Subcutaneous abdominal adipose tissue (tissue), 5 donors: ENCODE data around the gene SLC25A52.
"Not testable (repeated sequence)": the region's sequence is repeated elsewhere in the genome, so short reads cannot be mapped to it uniquely, and the experiment has no call there.

Experiments
- H3K27ac ChIP-seq: one replicate; pipeline ENCODE4 v1.7.0; 2013; ENCODE audit warnings: low read depth, mild to moderate bottlenecking, inconsistent platforms, low read length, moderate library complexity
- H3K27me3 ChIP-seq, 5 donors: one replicate each; pipeline ENCODE4 v1.7.0; 2013; ENCODE audit warnings: low read length in 5 of 5, inconsistent platforms in 1 of 5; ENCODE audit not compliant: control insufficient read depth in 5 of 5, insufficient read depth in 4 of 5
- H3K36me3 ChIP-seq, 5 donors: one replicate each; pipeline ENCODE4 v1.7.0; 2013; ENCODE audit warnings: low read length in 5 of 5; ENCODE audit not compliant: control insufficient read depth in 5 of 5, insufficient read depth in 5 of 5
- H3K4me1 ChIP-seq, 5 donors: one replicate each; pipeline ENCODE4 v1.7.0; 2013; ENCODE audit warnings: low read length in 5 of 5, mild to moderate bottlenecking in 3 of 5, moderate library complexity in 1 of 5; ENCODE audit not compliant: control insufficient read depth in 5 of 5, insufficient read depth in 5 of 5
- H3K4me3 ChIP-seq, 5 donors: one replicate each; pipeline ENCODE4 v1.7.0; 2013; ENCODE audit warnings: low read length in 5 of 5, low read depth in 1 of 5
- H3K9ac ChIP-seq, 5 donors: one replicate each; pipeline ENCODE4 v1.7.0; 2013; ENCODE audit warnings: low read length in 5 of 5, mild to moderate bottlenecking in 4 of 5, moderate library complexity in 3 of 5
- H3K9me3 ChIP-seq, 5 donors: one replicate each; pipeline ENCODE4 v1.7.0; 2013; ENCODE audit warnings: low read length in 5 of 5; ENCODE audit not compliant: control insufficient read depth in 5 of 5
- donor health status: healthy.
- donor health status: healthy.
- donor health status: healthy.
- donor health status: healthy.
- donor health status: healthy.

The SLC25A52 gene, protein sequence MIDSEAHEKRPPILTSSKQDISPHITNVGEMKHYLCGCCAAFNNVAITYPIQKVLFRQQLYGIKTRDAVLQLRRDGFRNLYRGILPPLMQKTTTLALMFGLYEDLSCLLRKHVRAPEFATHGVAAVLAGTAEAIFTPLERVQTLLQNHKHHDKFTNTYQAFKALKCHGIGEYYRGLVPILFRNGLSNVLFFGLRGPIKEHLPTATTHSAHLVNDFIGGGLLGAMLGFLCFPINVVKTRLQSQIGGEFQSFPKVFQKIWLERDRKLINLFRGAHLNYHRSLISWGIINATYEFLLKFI

DNA sequence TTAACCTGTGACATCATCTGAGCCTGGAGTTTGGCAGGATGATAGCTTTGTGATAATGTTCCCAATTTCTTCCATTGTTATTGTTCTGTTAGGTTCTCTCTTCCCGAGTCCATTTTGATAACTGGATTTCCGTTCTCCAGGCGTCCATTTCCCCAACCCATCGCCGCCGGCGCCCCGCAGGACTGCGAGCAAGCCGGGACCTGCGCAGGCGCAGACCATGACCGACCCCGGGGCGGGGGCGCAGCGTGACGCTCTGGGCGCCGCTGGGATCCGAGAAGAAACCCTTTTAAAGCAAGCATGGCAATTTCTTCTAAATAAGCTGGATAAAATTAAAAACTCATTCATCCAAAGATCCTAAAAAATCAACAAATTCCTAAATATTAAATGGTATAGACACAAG is at the start of gene SLC25A52:
Gene SLC25A52, minus strand, starts transcription at position 186 of the 400 bp plus-strand sequence. CDS start 219 bp downstream, outside the sequence.
- H3K9me3 ChIP-seq, result no peaks in the 10 kb centered on the region
- H3K27me3 ChIP-seq, result no peaks in the 10 kb centered on the region
- no peak within 1 kb of the TSS for H3K27ac ChIP-seq
- H3K4me3 ChIP-seq, result no peak within 1 kb of the TSS
- no peaks in the 10 kb centered on the region for H3K4me1 ChIP-seq
- H3K9ac ChIP-seq, result no peak within 1 kb of the TSS
- H3K36me3 ChIP-seq, result no peaks in the 10 kb centered on the region

DNA sequence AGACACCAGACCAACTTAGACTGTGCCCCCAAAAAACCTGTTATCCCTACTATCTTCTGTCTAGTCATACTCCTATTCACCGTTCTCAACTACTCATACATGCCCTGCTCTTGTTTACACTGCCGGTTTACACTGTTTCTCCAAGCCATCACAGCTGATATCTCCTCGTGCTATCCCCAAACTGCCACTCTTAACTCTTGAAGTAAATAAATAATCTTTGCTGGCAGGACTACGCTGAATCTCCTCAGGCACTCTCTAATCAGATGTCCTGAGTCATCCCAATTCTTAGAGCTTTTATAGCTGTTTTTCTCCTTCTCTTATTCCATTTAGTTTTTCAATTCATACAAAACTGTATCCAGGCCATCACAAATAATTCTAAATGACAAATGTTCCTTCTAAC is 48.4 kb upstream of the SLC25A52 start:
- H3K27me3 ChIP-seq, H3K27ac ChIP-seq, H3K4me3 ChIP-seq, H3K9me3 ChIP-seq, H3K4me1 ChIP-seq, H3K9ac ChIP-seq, H3K36me3 ChIP-seq: not testable (repeated sequence)

DNA sequence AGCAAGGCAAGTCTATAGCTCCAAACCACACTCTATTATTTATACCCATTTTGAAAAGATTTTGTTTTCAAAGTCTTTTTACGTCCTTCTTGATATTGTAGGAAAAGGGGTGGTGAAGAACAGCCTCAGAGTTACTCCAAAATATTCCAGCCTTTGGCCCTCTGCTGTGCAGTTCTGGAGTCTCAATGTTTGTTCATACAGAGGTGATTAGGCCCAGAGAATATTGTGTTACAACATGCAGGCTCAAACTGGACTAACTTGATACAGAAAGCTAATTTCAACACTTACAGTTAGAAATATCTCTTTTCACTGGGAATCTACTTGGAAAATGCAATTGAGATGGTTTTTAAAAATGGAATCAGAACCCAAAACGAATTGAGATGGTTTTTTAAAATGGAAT is 40.4 kb upstream of the SLC25A52 start:
- H3K36me3 ChIP-seq, result no peaks in the 10 kb centered on the region
- H3K9ac ChIP-seq, result no peak overlapping the region
- H3K27me3 ChIP-seq, result no peaks in the 10 kb centered on the region
- H3K4me1 ChIP-seq, result no peaks in the 10 kb centered on the region
- no peaks in the 10 kb centered on the region for H3K9me3 ChIP-seq
- H3K27ac ChIP-seq, result no peak overlapping the region
- no peak overlapping the region for H3K4me3 ChIP-seq

DNA sequence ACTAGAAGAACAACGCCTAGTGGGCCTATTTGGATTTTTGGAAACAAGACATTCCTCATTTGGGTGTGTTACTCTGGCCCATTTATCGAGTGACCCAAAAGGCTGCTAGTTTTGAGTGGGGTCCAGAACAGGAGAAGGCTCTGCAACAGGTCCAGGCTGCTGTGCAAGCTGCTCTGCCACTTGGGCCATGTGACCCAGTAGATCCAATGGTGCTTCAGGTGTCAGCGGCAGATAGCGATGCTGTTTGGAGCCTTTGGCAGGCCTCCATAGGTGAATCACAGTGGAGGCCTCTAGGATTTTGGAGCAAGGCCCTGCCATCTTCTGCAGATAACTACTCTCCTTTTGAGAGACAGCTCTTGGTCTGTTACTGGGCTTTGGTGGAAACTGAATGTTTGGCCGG is 38.6 kb upstream of the SLC25A52 start:
- not testable (repeated sequence) for H3K27ac ChIP-seq, H3K9me3 ChIP-seq, H3K27me3 ChIP-seq, H3K9ac ChIP-seq, H3K4me3 ChIP-seq, H3K36me3 ChIP-seq, H3K4me1 ChIP-seq

DNA sequence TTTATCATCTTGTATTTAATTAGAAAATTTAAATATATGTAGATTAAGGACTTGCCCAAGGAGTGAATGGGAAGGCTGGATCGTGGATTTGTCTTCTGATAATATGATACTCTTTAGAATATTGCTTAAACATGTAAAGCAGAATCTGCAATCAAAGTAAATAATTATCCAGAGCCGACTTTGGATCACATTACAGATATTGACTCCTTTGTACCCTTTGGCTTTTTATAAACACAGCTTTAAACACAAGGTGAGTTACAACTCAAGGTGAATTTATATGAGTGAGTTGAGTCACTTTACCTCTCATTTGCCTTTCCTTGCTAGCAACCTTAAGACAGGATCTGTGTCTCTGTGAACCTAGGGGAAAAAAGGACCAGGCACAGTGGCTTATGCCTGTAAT is 37.7 kb upstream of the SLC25A52 start:
- H3K27ac ChIP-seq, result no peak overlapping the region
- H3K4me1 ChIP-seq, result no peaks in the 10 kb centered on the region
- no peaks in the 10 kb centered on the region for H3K9me3 ChIP-seq
- no peak overlapping the region for H3K4me3 ChIP-seq
- no peak overlapping the region for H3K9ac ChIP-seq
- no peaks in the 10 kb centered on the region for H3K27me3 ChIP-seq
- no peaks in the 10 kb centered on the region for H3K36me3 ChIP-seq

DNA sequence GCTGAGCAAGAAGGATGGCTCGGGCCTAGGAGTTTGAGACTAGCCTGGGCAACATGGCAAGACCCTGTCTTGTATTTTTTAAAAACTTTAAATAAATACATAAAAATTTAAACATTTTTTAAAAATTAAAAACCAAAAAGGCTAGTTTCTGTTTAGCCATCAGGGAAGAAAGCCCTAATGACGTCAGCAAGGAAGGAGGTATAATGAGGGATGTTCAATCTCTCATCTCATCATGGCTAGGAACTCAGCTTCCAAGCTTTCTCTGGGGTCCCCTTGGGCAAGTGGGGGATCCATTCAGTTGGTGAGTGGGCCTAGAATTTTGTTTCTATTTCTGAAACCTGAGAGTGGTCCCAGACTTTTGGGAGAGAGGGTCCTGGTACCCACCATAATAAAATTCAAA is 35.1 kb upstream of the SLC25A52 start:
- Histone ChIP-seq H3K27me3 (no peaks in the 10 kb centered on the region), H3K9me3 (no peaks in the 10 kb centered on the region), H3K36me3 (no peaks in the 10 kb centered on the region), H3K4me3 (no peak overlapping the region), H3K27ac (no peak overlapping the region), H3K4me1 (no peaks in the 10 kb centered on the region), H3K9ac (no peak overlapping the region)

DNA sequence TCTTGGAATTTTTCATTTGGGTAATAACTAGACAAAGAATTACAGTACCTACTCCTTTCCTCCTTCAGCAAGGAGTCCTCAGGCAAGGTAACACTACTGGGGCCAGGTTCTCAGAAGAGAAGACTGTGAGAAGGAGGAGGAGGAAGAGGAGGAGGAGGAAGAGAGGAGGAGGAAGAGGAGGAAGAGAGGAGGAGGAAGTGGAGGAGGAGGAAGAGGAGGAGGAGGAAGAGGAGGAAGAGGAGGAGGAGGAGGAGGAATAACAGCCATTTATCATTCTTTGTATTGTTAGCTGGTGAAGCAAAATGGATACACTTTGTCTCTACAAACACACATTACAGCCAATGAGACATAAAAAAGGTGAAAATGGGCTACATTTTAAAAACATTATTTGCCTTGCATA is 32.9 kb upstream of the SLC25A52 start:
- no peak overlapping the region for H3K27ac ChIP-seq

DNA sequence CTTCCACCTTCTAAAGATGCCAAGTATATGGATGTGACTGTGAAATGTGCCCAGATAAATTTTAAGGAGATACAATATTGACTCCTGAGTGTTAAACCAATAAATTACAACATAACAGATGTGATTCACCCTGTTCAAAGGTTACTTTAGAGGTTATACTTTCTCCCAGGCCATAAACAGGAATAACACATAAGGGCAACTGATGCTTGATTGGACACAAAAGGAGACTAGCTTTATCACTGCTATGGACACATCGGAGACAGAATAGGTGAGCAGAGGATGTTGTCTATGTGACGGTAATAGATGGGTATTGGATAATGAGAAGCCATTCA is 31.9 kb upstream of the SLC25A52 start:
- H3K4me3 ChIP-seq, result no peak overlapping the region
- H3K27me3 ChIP-seq, result no peaks in the 10 kb centered on the region
- H3K36me3 ChIP-seq, result no peaks in the 10 kb centered on the region
- H3K27ac ChIP-seq, result no peak overlapping the region
- no peaks in the 10 kb centered on the region for H3K9me3 ChIP-seq
- no peaks in the 10 kb centered on the region for H3K4me1 ChIP-seq
- H3K9ac ChIP-seq, result no peak overlapping the region

More for the DNA sequence above, 32.9 kb upstream of the SLC25A52 start:
- Histone ChIP-seq H3K9me3 (no peaks in the 10 kb centered on the region), H3K27me3 (no peaks in the 10 kb centered on the region), H3K36me3 (no peaks in the 10 kb centered on the region), H3K9ac (no peak overlapping the region), H3K4me3 (no peak overlapping the region), H3K4me1 (no peaks in the 10 kb centered on the region)

DNA sequence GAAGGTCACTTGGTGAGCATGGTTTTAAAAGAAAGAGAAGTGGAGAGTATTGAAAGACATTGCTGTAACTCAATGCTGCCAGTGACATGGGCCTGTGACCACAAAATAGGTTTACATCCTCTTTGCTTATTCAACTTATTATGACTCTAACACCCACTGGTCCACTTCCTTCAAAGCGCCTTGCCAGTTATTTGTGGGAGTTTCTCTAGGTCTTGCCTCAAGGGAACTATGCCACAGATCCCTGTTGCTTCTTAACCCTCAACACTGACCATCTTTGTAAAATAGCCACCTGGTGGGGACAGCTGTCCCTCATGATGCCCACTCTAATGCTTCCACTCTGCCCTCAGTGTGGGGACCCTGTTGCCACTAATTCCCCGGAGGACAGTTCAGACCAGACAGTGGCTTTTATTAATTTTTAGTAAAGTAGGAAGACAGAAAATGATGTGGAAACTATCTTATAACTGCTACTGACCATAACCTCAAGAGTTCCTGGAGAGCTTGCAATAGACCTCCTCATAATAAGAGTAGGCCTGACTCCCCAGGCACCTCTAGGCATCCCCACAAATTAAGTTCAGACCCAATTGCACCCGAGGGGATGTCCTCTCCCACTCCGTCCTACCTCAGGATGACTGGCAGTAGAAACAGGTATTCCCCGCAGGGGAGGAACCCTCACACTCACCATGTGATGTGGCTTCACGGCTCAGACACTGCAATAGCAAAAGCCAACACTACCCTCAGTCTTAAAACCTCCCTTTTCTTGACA is 31.3 kb upstream of the SLC25A52 start:
- Histone ChIP-seq H3K9me3 (no peaks in the 10 kb centered on the region), H3K27ac (no peak overlapping the region), H3K9ac (no peak overlapping the region), H3K27me3 (no peaks in the 10 kb centered on the region), H3K4me1 (no peaks in the 10 kb centered on the region), H3K36me3 (no peaks in the 10 kb centered on the region), H3K4me3 (no peak overlapping the region)

DNA sequence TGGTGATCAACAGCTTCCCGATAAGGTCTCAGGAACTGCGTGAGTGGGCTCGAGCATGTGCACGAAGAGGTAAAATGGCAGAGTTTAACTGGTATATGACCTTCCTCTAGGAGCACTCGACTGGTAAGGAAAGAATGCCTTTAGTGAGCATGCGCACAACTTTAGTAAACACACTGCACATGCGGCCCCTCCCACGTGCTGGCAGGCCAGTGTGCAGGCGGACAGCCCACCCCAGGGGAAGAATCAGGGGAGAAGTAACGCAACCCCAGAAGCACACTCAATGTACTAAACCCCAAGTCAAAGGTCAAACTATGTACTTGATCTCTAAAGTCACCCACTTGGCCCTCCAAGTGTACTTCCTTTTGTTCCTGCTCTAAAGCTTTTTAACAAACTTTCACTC is 28.7 kb upstream of the SLC25A52 start:
- Histone ChIP-seq H3K9me3 (no peaks in the 10 kb centered on the region), H3K36me3 (no peaks in the 10 kb centered on the region), H3K27me3 (no peaks in the 10 kb centered on the region), H3K4me3 (no peak overlapping the region), H3K9ac (no peak overlapping the region), H3K4me1 (no peaks in the 10 kb centered on the region), H3K27ac (no peak overlapping the region)
